GM18858 (cell line): Measurements from ENCODE around the gene PRELID2.
A peak's percentile ranks its signal among the peaks of the same experiment; 100 is the strongest.
"Not testable (repeated sequence)": the region's sequence is repeated elsewhere in the genome, so short reads cannot be mapped to it uniquely, and the experiment has no call there.

ENCODE experiments used
- ATAC-seq: cut with Tn5 transposase; IDR thresholded peaks from one replicate; pipeline ENCODE4 v1.9.1; 2021; ENCODE audit not compliant: unreplicated experiment

The PRELID2 gene

GRCh38 chr5:145834917-145835847 lies at the start of gene PRELID2:
PRELID2 (minus strand) TSS chr5:145835342; CDS start chr5:145835251, 91 bp downstream.
- ATAC-seq = peak; percentile 57

- no peak for ATAC-seq
These were observed 39.6 kb upstream of the PRELID2 start for GRCh38 chr5:145874765-145875164.

GRCh38 chr5:145872914-145873313 lies 37.8 kb upstream of the PRELID2 start, which contains the start of gene GRXCR2:
GRXCR2 (minus strand) TSS chr5:145873014; CDS start chr5:145872968, 46 bp downstream.
- no peak for ATAC-seq

GRCh38 chr5:145872486-145872885 lies 37.3 kb upstream of the PRELID2 start:
- ATAC-seq = no peak

- ATAC-seq = no peak
These were observed 34.6 kb upstream of the PRELID2 start for GRCh38 chr5:145869753-145870152.

- ATAC-seq = no peak
These were observed 32.7 kb upstream of the PRELID2 start for GRCh38 chr5:145867806-145868205.

GRCh38 chr5:145864432-145864831 lies 29.3 kb upstream of the PRELID2 start:
- ATAC-seq = not testable (repeated sequence)

GRCh38 chr5:145863003-145863402 lies 27.9 kb upstream of the PRELID2 start:
- no peak for ATAC-seq

GRCh38 chr5:145859897-145860296 lies 24.8 kb upstream of the PRELID2 start:
- no peak for ATAC-seq

- no peak for ATAC-seq
These were observed 24.3 kb upstream of the PRELID2 start for GRCh38 chr5:145859453-145859852.

GRCh38 chr5:145858959-145859358 lies 23.8 kb upstream of the PRELID2 start:
- no peak for ATAC-seq

GRCh38 chr5:145856285-145856818 lies 21.2 kb upstream of the PRELID2 start:
- no peak for ATAC-seq

GRCh38 chr5:145855763-145856267 lies 20.7 kb upstream of the PRELID2 start:
- ATAC-seq = no peak

GRCh38 chr5:145854651-145855258 lies 19.6 kb upstream of the PRELID2 start:
- no peak for ATAC-seq

GRCh38 chr5:145853781-145854376 lies 18.7 kb upstream of the PRELID2 start:
- no peak for ATAC-seq

GRCh38 chr5:145852990-145853389 lies 17.8 kb upstream of the PRELID2 start:
- ATAC-seq = no peak

- ATAC-seq = no peak
These were observed 13.7 kb upstream of the PRELID2 start for GRCh38 chr5:145848854-145849253.

GRCh38 chr5:145847499-145848497 lies 12.7 kb upstream of the PRELID2 start:
- ATAC-seq = no peak

GRCh38 chr5:145846081-145846480 lies 10.9 kb upstream of the PRELID2 start:
- no peak for ATAC-seq

GRCh38 chr5:145841299-145841698 lies 6.2 kb upstream of the PRELID2 start:
- no peak for ATAC-seq
